Measurements from ENCODE around the gene VIPR1. TPM values are rescaled to one million over a fixed set of nuclear protein-coding genes. Genes with fewer than 3 reads are reported as not detected.
"Not testable (repeated sequence)": the region's sequence is repeated elsewhere in the genome, so short reads cannot be mapped to it uniquely, and the experiment has no call there.

The VIPR1 gene
- polyA plus RNA-seq, 3 donors from 2014 or later: 0.30 to 1.8 (median 0.60) TPM

- peaks cover 38 to 50% (median 38%) of the 10 kb centered on the region in 3 donors for H3K36me3 Mint-ChIP-seq
- H3K27ac Mint-ChIP-seq: no peak overlapping the region
- no peaks in the 10 kb centered on the region for H3K27me3 Mint-ChIP-seq (ENCODE audit: low read depth in 3 of 3)
- no peak for DNase-seq
- no peak overlapping the region for H3K4me3 Mint-ChIP-seq
- no peaks in the 10 kb centered on the region for H3K9me3 Mint-ChIP-seq
- no peaks in the 10 kb centered on the region for H3K4me1 Mint-ChIP-seq
Measured at GRCh38 chr3:42562047-42562907, 59.8 kb downstream of the VIPR1 start.

GRCh38 chr3:42569593-42570142 is 67.2 kb downstream of the VIPR1 start:
- DNase-seq: no peak
- Mint-ChIP-seq H3K27ac (peak overlapping the region in 2 of 6 donors; percentile 20 to 24), H3K27me3 (ENCODE audit: low read depth in 3 of 3) (no peaks in the 10 kb centered on the region), H3K4me1 (peaks cover 0 to 2% of the 10 kb centered on the region in 2 donors), H3K4me3 (no peak overlapping the region), H3K9me3 (peaks cover 2 to 12% (median 8%) of the 10 kb centered on the region in 6 donors), H3K36me3 (peaks cover 42 to 54% (median 44%) of the 10 kb centered on the region in 3 donors)

- DNase-seq: peak in 1 of 3 donors; percentile 14
- Mint-ChIP-seq H3K36me3 (peaks cover 38 to 49% (median 43%) of the 10 kb centered on the region in 3 donors), H3K9me3 (peaks cover 6 to 20% (median 10%) of the 10 kb centered on the region in 6 donors), H3K4me1 (peaks cover 2 to 3% of the 10 kb centered on the region in 2 donors), H3K27ac (peak overlapping the region in 2 of 6 donors; percentile 30 to 57), H3K27me3 (ENCODE audit: low read depth in 3 of 3) (peaks cover 0 to 4% (median 0%) of the 10 kb centered on the region in 3 donors), H3K4me3 (no peak overlapping the region)
Measured at GRCh38 chr3:42572278-42572677, 69.8 kb downstream of the VIPR1 start.

- peaks cover 28 to 44% (median 39%) of the 10 kb centered on the region in 3 donors for H3K36me3 Mint-ChIP-seq
- H3K4me3 Mint-ChIP-seq: no peak overlapping the region
- H3K4me1 Mint-ChIP-seq: peaks cover 6 to 12% of the 10 kb centered on the region in 2 donors
- peaks cover 6 to 20% (median 10%) of the 10 kb centered on the region in 6 donors for H3K9me3 Mint-ChIP-seq
- DNase-seq: no peak
- no peak overlapping the region for H3K27ac Mint-ChIP-seq
- peaks cover 2 to 4% (median 2%) of the 10 kb centered on the region in 3 donors for H3K27me3 Mint-ChIP-seq (ENCODE audit: low read depth in 3 of 3)
Measured at GRCh38 chr3:42575137-42575741, 72.8 kb downstream of the VIPR1 start.

- peaks cover 6 to 20% (median 10%) of the 10 kb centered on the region in 6 donors for H3K9me3 Mint-ChIP-seq
- H3K36me3 Mint-ChIP-seq: peaks cover 19 to 33% (median 31%) of the 10 kb centered on the region in 3 donors
- no peak overlapping the region for H3K4me3 Mint-ChIP-seq
Measured at GRCh38 chr3:42578054-42578453, 75.6 kb downstream of the VIPR1 start.

GRCh38 chr3:42579346-42579745 is 76.9 kb downstream of the VIPR1 start:
- Mint-ChIP-seq H3K9me3 (peaks cover 0 to 11% (median 5%) of the 10 kb centered on the region in 6 donors), H3K4me1 (peaks cover 26 to 38% of the 10 kb centered on the region in 2 donors), H3K27me3 (ENCODE audit: low read depth in 3 of 3) (peaks cover 8 to 12% (median 8%) of the 10 kb centered on the region in 3 donors), H3K27ac (peak overlapping the region in 2 of 6 donors; percentile 59 to 79), H3K36me3 (peaks cover 10 to 23% (median 19%) of the 10 kb centered on the region in 3 donors)
- not testable (repeated sequence) for H3K4me3 Mint-ChIP-seq, DNase-seq

More at GRCh38 chr3:42578054-42578453, 75.6 kb downstream of the VIPR1 start:
- Mint-ChIP-seq H3K4me1 (peaks cover 22 to 35% of the 10 kb centered on the region in 2 donors), H3K27me3 (ENCODE audit: low read depth in 3 of 3) (peaks cover 8 to 11% (median 8%) of the 10 kb centered on the region in 3 donors), H3K27ac (no peak overlapping the region)
- DNase-seq: no peak

GRCh38 chr3:42581400-42581708 is 78.9 kb downstream of the VIPR1 start:
- peaks cover 26 to 38% of the 10 kb centered on the region in 2 donors for H3K4me1 Mint-ChIP-seq

GRCh38 chr3:42581709-42582473 is 79.4 kb downstream of the VIPR1 start, which contains the start of gene SEC22C:
SEC22C (minus strand) TSS chr3:42581967; CDS start chr3:42569046, 12,921 bp downstream.
- H3K4me1 Mint-ChIP-seq: peaks cover 26 to 38% of the 10 kb centered on the region in 2 donors
- H3K9me3 Mint-ChIP-seq: no peaks in the 10 kb centered on the region
- H3K27ac Mint-ChIP-seq: peak within 1 kb of the TSS; percentile 92 to 97 (median 96)
- H3K4me3 Mint-ChIP-seq: peak within 1 kb of the TSS; percentile 87 to 93 (median 92)
- H3K27me3 Mint-ChIP-seq (ENCODE audit: low read depth in 3 of 3): peaks cover 4 to 13% (median 8%) of the 10 kb centered on the region in 3 donors
- peaks cover 0 to 6% (median 5%) of the 10 kb centered on the region in 3 donors for H3K36me3 Mint-ChIP-seq
- peak; percentile 96 for DNase-seq

More at GRCh38 chr3:42581400-42581708, 78.9 kb downstream of the VIPR1 start:
- DNase-seq: no peak
- Mint-ChIP-seq H3K4me3 (peak overlapping the region; percentile 73 to 82 (median 77)), H3K9me3 (no peaks in the 10 kb centered on the region), H3K27me3 (ENCODE audit: low read depth in 3 of 3) (peaks cover 4 to 13% (median 8%) of the 10 kb centered on the region in 3 donors), H3K27ac (peak overlapping the region; percentile 59 to 93 (median 85)), H3K36me3 (peaks cover 0 to 6% (median 5%) of the 10 kb centered on the region in 3 donors)

- no peak for DNase-seq
- Mint-ChIP-seq H3K4me3 (peak overlapping the region; percentile 87 to 93 (median 92)), H3K36me3 (peaks cover 0 to 6% (median 5%) of the 10 kb centered on the region in 3 donors), H3K27me3 (ENCODE audit: low read depth in 3 of 3) (peaks cover 4 to 13% (median 8%) of the 10 kb centered on the region in 3 donors), H3K9me3 (no peaks in the 10 kb centered on the region), H3K4me1 (peaks cover 26 to 34% of the 10 kb centered on the region in 2 donors), H3K27ac (peak overlapping the region; percentile 92 to 97 (median 96))
Measured at GRCh38 chr3:42582474-42583070, 80.1 kb downstream of the VIPR1 start.

Other genes with a start within 250 kb of the VIPR1 start
- gene CCK, start 236.5 kb upstream of the VIPR1 start, polyA plus RNA-seq: not detected
- not detected for gene LYZL4, start 92.0 kb upstream of the VIPR1 start, polyA plus RNA-seq
- gene SEC22C, start 79.3 kb downstream of the VIPR1 start, polyA plus RNA-seq: 10 to 100 TPM; 28.7 to 35.6 (median 30.8) TPM
- 100 to 1,000 TPM; 118 to 124 (median 123) TPM for gene SS18L2, start 88.2 kb downstream of the VIPR1 start, polyA plus RNA-seq
- gene NKTR, start 98.0 kb downstream of the VIPR1 start, polyA plus RNA-seq: 10 to 100 TPM in 1 of 3 donors, 1 to 10 TPM in 2; 6.9 to 15.9 (median 7.4) TPM
- gene ZBTB47, start 151.1 kb downstream of the VIPR1 start, polyA plus RNA-seq: under 1 TPM in 2 of 3 donors, not detected in 1; 0.16 to 0.24 TPM
- not detected for gene KLHL40, start 182.9 kb downstream of the VIPR1 start, polyA plus RNA-seq
- gene HHATL, start 200.2 kb downstream of the VIPR1 start, polyA plus RNA-seq: not detected